Loucy (cell line): ENCODE data around the gene FAM24B.

ENCODE experiments used
- CTCF ChIP-seq: fragments of 200-600 bp; sonication (generic); conservative IDR thresholded peaks from 2 replicates; pipeline ENCODE4 v1.5.1; 2014; ENCODE audit warnings: mild to moderate bottlenecking, antibody characterized with exemption, low read length
- EZH2phosphoT487 ChIP-seq: fragments of 200-600 bp; IDR thresholded peaks from 2 replicates; pipeline ENCODE4 v1.6.1; 2018; ENCODE audit warnings: antibody characterized with exemption, mild to moderate bottlenecking, moderate library complexity, borderline replicate concordance

- TF ChIP-seq CTCF (no peak), EZH2phosphoT487 (no peak)
Observed at GRCh38 chr10:122875843-122876466, 3.4 kb downstream of the FAM24B start.
